T-helper 2 cell treated with Interferon-gamma antibody and Interleukin-4, amounts not matched to agents 100 ng/mL and 5 ng/mL, for 36 hours (primary cell): ENCODE data around the gene GCAT. TPM values are rescaled to one million over a fixed set of nuclear protein-coding genes. Genes with fewer than 3 reads are reported as not detected.
"Not testable (repeated sequence)": the region's sequence is repeated elsewhere in the genome, so short reads cannot be mapped to it uniquely, and the experiment has no call there.

Experiments used
- intact Hi-C: fragments of 100-400 bp; cut with micrococcal nuclease; formaldehyde crosslinking; loops from one replicate; pipeline ENCODE4 v1.15.1; 2023
- total RNA-seq: library from RNA; stranded (reverse); gene quantifications from 2 replicates; pipeline ENCODE4 v1.2.3, GENCODE V29; 2022

Gene GCAT
- total RNA-seq, 1 donor from 2014 or later, result 11.6 TPM

- intact Hi-C loops, result no loop called here
Measured at GRCh38 chr22:37782340-37783168, 25.2 kb upstream of the GCAT start.

GRCh38 chr22:37784829-37785495 is 22.8 kb upstream of the GCAT start:
- intact Hi-C loops, result no loop called here

GRCh38 chr22:37790234-37790633 is 17.5 kb upstream of the GCAT start:
- intact Hi-C loops, result no loop called here

- intact Hi-C loops, result no loop called here
Measured at GRCh38 chr22:37792494-37792893, 15.2 kb upstream of the GCAT start.

GRCh38 chr22:37794376-37794775 is 13.4 kb upstream of the GCAT start:
- intact Hi-C loops, result no loop called here

- intact Hi-C loops, result no loop called here
Measured at GRCh38 chr22:37796079-37796478, 11.7 kb upstream of the GCAT start.

GRCh38 chr22:37797259-37797658 is 10.5 kb upstream of the GCAT start:
- intact Hi-C loops, result not testable (repeated sequence)

GRCh38 chr22:37797874-37798500 is 9.7 kb upstream of the GCAT start:
- intact Hi-C loops, result no loop called here

GRCh38 chr22:37799979-37800378 is 7.8 kb upstream of the GCAT start:
- intact Hi-C loops, result loop anchor here (10.0 kb wide), 1 partner anchor 165 kb away; the partner anchor contains the start of gene SH3BP1

- intact Hi-C loops, result loop anchor here (10.0 kb wide), 1 partner anchor 167 kb away; the partner anchor contains the start of gene SH3BP1
Measured at GRCh38 chr22:37801946-37802309, 5.8 kb upstream of the GCAT start.

GRCh38 chr22:37802310-37803194 is 5.2 kb upstream of the GCAT start:
- intact Hi-C loops, result loop anchor here (10.0 kb wide), 1 partner anchor 168 kb away; the partner anchor contains the start of gene SH3BP1

- intact Hi-C loops, result loop anchor here (10.0 kb wide), 1 partner anchor 168 kb away; the partner anchor contains the start of gene SH3BP1
Measured at GRCh38 chr22:37803195-37803638, 4.5 kb upstream of the GCAT start.

- intact Hi-C loops, result loop anchor here (10.0 kb wide), 1 partner anchor 169 kb away; the partner anchor contains the start of gene SH3BP1
Measured at GRCh38 chr22:37803639-37804351, 3.9 kb upstream of the GCAT start.

- intact Hi-C loops, result loop anchor here (10.0 kb wide), 1 partner anchor 170 kb away; the partner anchor contains the start of gene SH3BP1
Measured at GRCh38 chr22:37804352-37804880, 3.3 kb upstream of the GCAT start.

- intact Hi-C loops, result loop anchor here (5.0 to 10.0 kb wide), 3 partner anchors 128 to 170 kb away; partner anchors contain the start of genes C22orf23, LGALS1, POLR2F and SH3BP1
Measured at GRCh38 chr22:37804881-37805809, 2.6 kb upstream of the GCAT start.

- intact Hi-C loops, result loop anchor here (2.0 to 10.0 kb wide), 4 partner anchors 39 to 171 kb away; partner anchors contain the start of genes ANKRD54, C22orf23, LGALS1 and POLR2F
Measured at GRCh38 chr22:37805810-37806277, 1.9 kb upstream of the GCAT start.

GRCh38 chr22:37806409-37807333 is 1.1 kb upstream of the GCAT start:
- intact Hi-C loops, result loop anchor here (2.0 to 10.0 kb wide), 4 partner anchors 38 to 172 kb away; partner anchors contain the start of genes ANKRD54, C22orf23, LGALS1 and POLR2F
